SJSA1 (cell line): ENCODE data around the gene KLHL21. TPM values are rescaled to one million over a fixed set of nuclear protein-coding genes. Genes with fewer than 3 reads are reported as not detected.

Source experiments
- DNase-seq, 2 experiments: peaks; one replicate each; pipeline ENCODE4 v3.0.0-alpha.2; 2015 to 2020; ENCODE audit warnings: low spot score in 2 of 2, low read depth in 1 of 2
- H3K27ac ChIP-seq: fragments of 250-450 bp; sonication (Bioruptor Pico); 2 replicates; pipeline ENCODE4 v1.5.1; 2020; ENCODE audit warnings: mild to moderate bottlenecking, moderate library complexity
- H3K27me3 ChIP-seq: fragments of 250-450 bp; sonication (Bioruptor Pico); replicated peaks from 2 replicates; pipeline ENCODE4 v1.5.1; 2020; ENCODE audit warnings: mild to moderate bottlenecking, moderate library complexity
- H3K36me3 ChIP-seq: fragments of 250-450 bp; sonication (Bioruptor Pico); 2 replicates; pipeline ENCODE4 v1.5.1; 2020; ENCODE audit warnings: mild to moderate bottlenecking
- H3K4me1 ChIP-seq: fragments of 250-450 bp; sonication (Bioruptor Pico); replicated peaks from 2 replicates; pipeline ENCODE4 v1.6.1; 2021; ENCODE audit warnings: mild to moderate bottlenecking
- H3K4me3 ChIP-seq: fragments of 250-450 bp; sonication (Bioruptor Pico); 2 replicates; pipeline ENCODE4 v1.5.1; 2020; ENCODE audit warnings: mild to moderate bottlenecking
- H3K9me3 ChIP-seq: fragments of 250-450 bp; sonication (Bioruptor Pico); replicated peaks from 2 replicates; pipeline ENCODE4 v1.5.1; 2020; ENCODE audit warnings: mild to moderate bottlenecking
- total RNA-seq: library from RNA; depleted of rRNA; stranded (reverse); fragments of >200 nt; shearing (Covaris generic); gene quantifications from 2 replicates; pipeline ENCODE4 v1.2.3, GENCODE V29; 2014; rRNA removed

KLHL21 gene
- total RNA-seq, 1 experiment from 2014 or later: 19.9 TPM

GRCh38 chr1:6554031-6554906 lies 48.4 kb downstream of the KLHL21 start, which contains the start of gene NOL9:
TSS of gene NOL9 (minus strand) at chr1:6554513. CDS start at chr1:6554502, 11 bp downstream.
- no peaks in the 10 kb centered on the region for H3K9me3 ChIP-seq
- peak within 1 kb of the TSS; percentile 91 for H3K4me3 ChIP-seq
- peak; percentile 92 for DNase-seq
- no peaks in the 10 kb centered on the region for H3K27me3 ChIP-seq
- peaks cover 24% of the 10 kb centered on the region for H3K36me3 ChIP-seq
- peaks cover 6% of the 10 kb centered on the region; the same call in 1 of the 2 replicates for H3K4me1 ChIP-seq
- peak within 1 kb of the TSS; percentile 45 for H3K27ac ChIP-seq

- Histone ChIP-seq H3K27me3 (no peaks in the 10 kb centered on the region), H3K27ac (no peak overlapping the region), H3K4me1 (no peaks in the 10 kb centered on the region), H3K9me3 (no peaks in the 10 kb centered on the region), H3K36me3 (peaks cover 77% of the 10 kb centered on the region), H3K4me3 (no peak overlapping the region)
- no peak for DNase-seq
These were observed 55.4 kb downstream of the KLHL21 start for GRCh38 chr1:6547301-6547700.

GRCh38 chr1:6546326-6546725 lies 56.3 kb downstream of the KLHL21 start:
- H3K27me3 ChIP-seq: no peaks in the 10 kb centered on the region
- H3K4me3 ChIP-seq: no peak overlapping the region
- no peak overlapping the region for H3K27ac ChIP-seq
- no peak for DNase-seq
- H3K36me3 ChIP-seq: peaks cover 79% of the 10 kb centered on the region
- no peaks in the 10 kb centered on the region for H3K9me3 ChIP-seq
- no peaks in the 10 kb centered on the region for H3K4me1 ChIP-seq

GRCh38 chr1:6545276-6546112 lies 57.2 kb downstream of the KLHL21 start:
- Histone ChIP-seq H3K27ac (no peak overlapping the region), H3K27me3 (no peaks in the 10 kb centered on the region), H3K4me1 (no peaks in the 10 kb centered on the region), H3K4me3 (no peak overlapping the region), H3K36me3 (peaks cover 80% of the 10 kb centered on the region), H3K9me3 (no peaks in the 10 kb centered on the region)
- no peak for DNase-seq

- no peaks in the 10 kb centered on the region for H3K27me3 ChIP-seq
- no peaks in the 10 kb centered on the region for H3K9me3 ChIP-seq
- H3K36me3 ChIP-seq: peaks cover 78% of the 10 kb centered on the region
- no peaks in the 10 kb centered on the region; the same call in 1 of the 2 replicates for H3K4me1 ChIP-seq
- H3K4me3 ChIP-seq: no peak overlapping the region
- no peak overlapping the region for H3K27ac ChIP-seq
- no peak for DNase-seq
These were observed 57.8 kb downstream of the KLHL21 start for GRCh38 chr1:6544831-6545230.

Other genes with a start within 250 kb of the KLHL21 start
- 33.9 and 36.9 TPM in 2 replicates for gene ACOT7, start 209.1 kb downstream of the KLHL21 start, total RNA-seq
- gene HES2, start 182.9 kb downstream of the KLHL21 start, total RNA-seq: 0.03 TPM in 1 of 2 replicates, not detected in the other
- not detected in 2 replicates for gene ESPN, start 178.1 kb downstream of the KLHL21 start, total RNA-seq
- gene TNFRSF25, start 136.7 kb downstream of the KLHL21 start, total RNA-seq: 0.13 and 0.32 TPM in 2 replicates
- 0.34 and 1.6 TPM in 2 replicates for gene PLEKHG5, start 111.2 kb downstream of the KLHL21 start, total RNA-seq
- 20.0 and 32.0 TPM in 2 replicates for gene NOL9, start 48.4 kb downstream of the KLHL21 start, total RNA-seq
- not detected in 2 replicates for gene TAS1R1, start 47.6 kb downstream of the KLHL21 start, total RNA-seq
- gene ZBTB48, start 22.9 kb downstream of the KLHL21 start, total RNA-seq: 13.4 and 32.5 TPM in 2 replicates
- gene PHF13, start 10.9 kb upstream of the KLHL21 start, total RNA-seq: 17.6 and 18.0 TPM in 2 replicates
- gene THAP3, start 22.0 kb upstream of the KLHL21 start, total RNA-seq: 28.8 and 29.0 TPM in 2 replicates
- 40.1 and 62.3 TPM in 2 replicates for gene DNAJC11, start 98.9 kb upstream of the KLHL21 start, total RNA-seq
- 136 and 171 TPM in 2 replicates for gene CAMTA1, start 182.6 kb upstream of the KLHL21 start, total RNA-seq